Measurements from ENCODE around the gene TMEM135. TPM values are rescaled to one million over a fixed set of nuclear protein-coding genes. Genes with fewer than 3 reads are reported as not detected.

The TMEM135 gene
- total and polyA plus RNA-seq, 2 donors from 2014 or later = 12.0 to 24.6 TPM

DNA sequence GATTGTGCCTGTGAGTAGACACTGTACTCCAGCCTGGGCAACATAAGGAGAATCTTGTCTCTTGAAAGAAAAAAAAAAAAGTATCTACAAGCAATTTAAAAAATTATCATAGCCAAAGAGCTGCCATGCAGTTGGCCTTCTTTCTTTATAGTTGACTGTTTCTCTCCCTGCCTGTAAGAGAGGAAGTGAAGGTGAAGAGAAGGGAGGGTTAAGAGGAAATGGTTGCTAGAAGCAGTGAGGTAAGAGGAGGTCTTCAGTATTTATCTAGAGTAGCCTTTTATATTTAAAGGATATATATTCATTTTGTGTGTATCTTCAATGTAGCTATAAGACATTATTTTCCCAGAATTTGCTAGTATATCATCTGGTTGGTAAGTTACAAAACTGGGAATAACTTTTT lies 217.9 kb downstream of the TMEM135 start:
- Histone ChIP-seq H3K27ac (ENCODE audit: low read depth in 2 of 2, low read length in 2 of 2) (no peak overlapping the region), H3K9me3 (ENCODE audit: control insufficient read depth in 2 of 3, insufficient read depth in 1 of 3, low read length in 3 of 3) (no peaks in the 10 kb centered on the region), H3K27me3 (ENCODE audit: control insufficient read depth, insufficient read depth, low read length) (no peaks in the 10 kb centered on the region), H3K4me3 (ENCODE audit: low read length in 3 of 3) (no peak overlapping the region), H3K36me3 (ENCODE audit: control insufficient read depth in 2 of 3, insufficient read depth in 3 of 3, low read length in 3 of 3) (no peaks in the 10 kb centered on the region), H3K4me1 (ENCODE audit: control insufficient read depth in 2 of 3, insufficient read depth in 2 of 3, low read depth in 1 of 3, low read length in 3 of 3) (no peaks in the 10 kb centered on the region), H3K9ac (ENCODE audit: low read length in 3 of 3) (no peak overlapping the region)
- TF ChIP-seq, protein P1, sequence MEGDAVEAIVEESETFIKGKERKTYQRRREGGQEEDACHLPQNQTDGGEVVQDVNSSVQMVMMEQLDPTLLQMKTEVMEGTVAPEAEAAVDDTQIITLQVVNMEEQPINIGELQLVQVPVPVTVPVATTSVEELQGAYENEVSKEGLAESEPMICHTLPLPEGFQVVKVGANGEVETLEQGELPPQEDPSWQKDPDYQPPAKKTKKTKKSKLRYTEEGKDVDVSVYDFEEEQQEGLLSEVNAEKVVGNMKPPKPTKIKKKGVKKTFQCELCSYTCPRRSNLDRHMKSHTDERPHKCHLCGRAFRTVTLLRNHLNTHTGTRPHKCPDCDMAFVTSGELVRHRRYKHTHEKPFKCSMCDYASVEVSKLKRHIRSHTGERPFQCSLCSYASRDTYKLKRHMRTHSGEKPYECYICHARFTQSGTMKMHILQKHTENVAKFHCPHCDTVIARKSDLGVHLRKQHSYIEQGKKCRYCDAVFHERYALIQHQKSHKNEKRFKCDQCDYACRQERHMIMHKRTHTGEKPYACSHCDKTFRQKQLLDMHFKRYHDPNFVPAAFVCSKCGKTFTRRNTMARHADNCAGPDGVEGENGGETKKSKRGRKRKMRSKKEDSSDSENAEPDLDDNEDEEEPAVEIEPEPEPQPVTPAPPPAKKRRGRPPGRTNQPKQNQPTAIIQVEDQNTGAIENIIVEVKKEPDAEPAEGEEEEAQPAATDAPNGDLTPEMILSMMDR (IDR thresholded peaks at IDR 0.05; ENCODE audit: borderline replicate concordance, extremely low read depth, insufficient read depth) = no peak
- no peak for DNase-seq
- FAIRE-seq = no peak
- intact Hi-C loops (cut with DNase I) = no loop called here

DNA sequence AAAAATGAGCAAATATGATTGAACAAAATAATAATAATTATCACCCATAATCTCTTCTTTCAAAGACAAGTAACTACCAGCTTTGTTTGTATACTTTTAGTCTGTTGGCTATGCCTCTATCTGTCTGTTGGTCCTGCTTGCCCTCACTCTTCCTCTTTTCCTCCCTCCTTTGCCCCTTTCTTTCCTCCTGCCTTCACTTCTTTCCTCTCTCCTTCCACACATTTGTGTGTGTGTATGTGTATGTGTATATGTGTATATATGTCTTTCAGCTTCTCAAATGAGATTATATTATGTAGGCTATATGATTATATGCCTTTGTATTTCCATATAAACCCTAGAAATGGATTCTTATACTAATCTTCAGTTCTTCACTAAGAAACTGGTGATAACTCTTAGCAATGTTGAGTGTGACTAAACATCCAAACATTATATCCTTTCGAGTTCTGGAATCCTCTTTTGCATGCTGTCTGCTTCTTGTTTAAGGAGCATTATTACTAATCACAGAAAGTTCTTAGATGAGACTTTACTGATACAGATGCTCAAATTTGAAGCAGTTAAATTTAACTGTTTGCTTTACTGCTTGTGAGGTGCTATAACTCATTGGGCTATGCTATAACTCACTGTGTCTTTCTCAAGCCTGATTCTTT lies 219.1 kb downstream of the TMEM135 start:
- Histone ChIP-seq H3K9ac (ENCODE audit: low read length in 3 of 3) (no peak overlapping the region), H3K9me3 (ENCODE audit: control insufficient read depth in 2 of 3, insufficient read depth in 1 of 3, low read length in 3 of 3) (no peaks in the 10 kb centered on the region), H3K4me1 (ENCODE audit: control insufficient read depth in 2 of 3, insufficient read depth in 2 of 3, low read depth in 1 of 3, low read length in 3 of 3) (no peaks in the 10 kb centered on the region), H3K4me3 (ENCODE audit: low read length in 3 of 3) (no peak overlapping the region), H3K36me3 (ENCODE audit: control insufficient read depth in 2 of 3, insufficient read depth in 3 of 3, low read length in 3 of 3) (no peaks in the 10 kb centered on the region), H3K27ac (ENCODE audit: low read depth in 2 of 2, low read length in 2 of 2) (no peak overlapping the region), H3K27me3 (ENCODE audit: control insufficient read depth, insufficient read depth, low read length) (no peaks in the 10 kb centered on the region)
- FAIRE-seq = no peak
- TF ChIP-seq, protein P1 (IDR thresholded peaks at IDR 0.05; ENCODE audit: borderline replicate concordance, extremely low read depth, insufficient read depth) = no peak
- no peak for DNase-seq
- intact Hi-C loops (cut with DNase I) = no loop called here

DNA sequence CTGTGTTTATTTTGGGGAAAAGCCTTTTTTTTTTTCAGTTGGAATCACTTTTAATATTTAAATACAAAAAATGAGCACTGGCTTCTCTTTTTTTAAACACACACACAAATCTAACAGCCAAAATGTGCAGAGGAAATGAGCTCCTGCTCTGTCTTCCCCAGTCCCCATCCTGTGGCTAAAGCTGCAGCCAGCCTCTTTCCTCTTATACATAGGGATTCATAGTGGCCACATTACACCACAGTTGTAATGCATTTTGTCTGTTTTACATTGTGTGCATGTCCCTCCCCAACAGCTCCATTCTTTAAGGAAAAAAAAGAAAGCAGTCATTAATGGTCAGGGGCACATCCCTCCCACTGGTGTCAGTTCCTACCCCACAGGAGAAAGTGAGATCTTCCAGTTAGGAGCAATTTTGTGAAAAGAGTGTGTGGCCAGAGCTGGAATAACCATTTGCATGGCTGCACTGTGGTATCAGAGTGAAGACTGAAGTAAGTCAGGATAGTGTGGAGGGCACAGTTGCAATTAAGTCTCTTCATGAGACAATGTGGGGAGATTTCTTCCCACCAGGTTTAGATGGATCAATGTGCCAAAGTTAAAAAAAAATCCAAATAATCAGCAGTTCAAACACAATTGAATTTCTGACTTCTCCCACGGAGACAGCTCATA lies 220.6 kb downstream of the TMEM135 start:
- DNase-seq = no peak
- Histone ChIP-seq H3K4me3 (ENCODE audit: low read length in 3 of 3) (no peak overlapping the region), H3K27me3 (ENCODE audit: control insufficient read depth, insufficient read depth, low read length) (no peaks in the 10 kb centered on the region), H3K9ac (ENCODE audit: low read length in 3 of 3) (no peak overlapping the region), H3K36me3 (ENCODE audit: control insufficient read depth in 2 of 3, insufficient read depth in 3 of 3, low read length in 3 of 3) (no peaks in the 10 kb centered on the region), H3K4me1 (ENCODE audit: control insufficient read depth in 2 of 3, insufficient read depth in 2 of 3, low read depth in 1 of 3, low read length in 3 of 3) (no peaks in the 10 kb centered on the region), H3K9me3 (ENCODE audit: control insufficient read depth in 2 of 3, insufficient read depth in 1 of 3, low read length in 3 of 3) (no peaks in the 10 kb centered on the region), H3K27ac (ENCODE audit: low read depth in 2 of 2, low read length in 2 of 2) (no peak overlapping the region)
- intact Hi-C loops (cut with DNase I) = no loop called here
- no peak for FAIRE-seq
- TF ChIP-seq, protein P1 (IDR thresholded peaks at IDR 0.05; ENCODE audit: borderline replicate concordance, extremely low read depth, insufficient read depth) = no peak

Measured in kidney (tissue), 14 donors.